GM12878 (cell line): Measurements from ENCODE around the gene ISCU. TPM values are rescaled to one million over a fixed set of nuclear protein-coding genes. Genes with fewer than 3 reads are reported as not detected.
A peak's percentile ranks its signal among the peaks of the same experiment; 100 is the strongest.

Source experiments
- ATF2 ChIP-seq: IDR thresholded peaks from 2 replicates; pipeline ENCODE4 v1.6.1; 2012; ENCODE audit warnings: low read length, inconsistent platforms
- ATF3 ChIP-seq: IDR thresholded peaks from 2 replicates; pipeline ENCODE4 v1.6.1; 2011; ENCODE audit warnings: low read depth, mild to moderate bottlenecking, low read length, moderate library complexity, borderline replicate concordance; ENCODE audit errors: extremely low read depth
- CBX5 ChIP-seq: sonication (generic); IDR thresholded peaks from 2 replicates; pipeline ENCODE4 v1.6.1; 2016; ENCODE audit warnings: low read depth, moderate library complexity, mild to moderate bottlenecking, inconsistent platforms
- CEBPB ChIP-seq, 2 experiments: fragments of 150-350 bp in 1 of 2; IDR thresholded peaks; 2 replicates each; pipeline ENCODE4 v1.6.1; 2012 to 2014; ENCODE audit warnings: low read depth in 2 of 2, low read length in 2 of 2, borderline replicate concordance in 1 of 2, inconsistent platforms in 1 of 2
- CTCF ChIP-seq, 3 experiments: IDR thresholded peaks in 2 of 3; conservative IDR thresholded peaks in 1 of 3; 2 replicates each; pipeline ENCODE4 v1.5.1; 2011; ENCODE audit warnings: low read depth in 3 of 3, low read length in 3 of 3, mild to moderate bottlenecking in 3 of 3, control low read depth in 2 of 3, moderate library complexity in 2 of 3, inconsistent platforms in 1 of 3, mixed read lengths in 1 of 3; ENCODE audit not compliant: control insufficient read depth in 2 of 3, insufficient read depth in 1 of 3; ENCODE audit errors: extremely low read depth in 1 of 3
- ELK1 ChIP-seq: IDR thresholded peaks from 2 replicates; pipeline ENCODE4 v1.6.1; 2012; ENCODE audit warnings: low read depth, low read length, improper control_type of control experiment
- FOXK2 ChIP-seq: fragments of 450-650 bp; IDR thresholded peaks from 2 replicates; pipeline ENCODE4 v1.6.1; 2017; ENCODE audit warnings: mild to moderate bottlenecking, moderate library complexity
- JUND ChIP-seq: IDR thresholded peaks from 2 replicates; pipeline ENCODE4 v1.6.1; 2012; ENCODE audit warnings: low read depth, mild to moderate bottlenecking, low read length, improper control_type of control experiment, moderate library complexity
- MEF2A ChIP-seq: IDR thresholded peaks from 2 replicates; pipeline ENCODE4 v1.6.1; 2011; ENCODE audit warnings: low read depth, mild to moderate bottlenecking, low read length, moderate library complexity; ENCODE audit not compliant: insufficient read depth
- PAX5 ChIP-seq: IDR thresholded peaks from 2 replicates; pipeline ENCODE4 v1.6.1; 2011; ENCODE audit warnings: low read depth, low read length, borderline replicate concordance
- SP1 ChIP-seq: IDR thresholded peaks from one replicate; pipeline ENCODE4 v1.6.1; 2011; ENCODE audit warnings: low read depth, low read length
- SPI1 ChIP-seq: IDR thresholded peaks from 2 replicates; pipeline ENCODE4 v1.6.1; 2011; ENCODE audit warnings: low read depth, mild to moderate bottlenecking, low read length, moderate library complexity, borderline replicate concordance; ENCODE audit not compliant: insufficient read depth
- STAT3 ChIP-seq: IDR thresholded peaks from 2 replicates; pipeline ENCODE4 v1.6.1; 2011; ENCODE audit warnings: low read depth, low read length, improper control_type of control experiment
- TBL1XR1 ChIP-seq: IDR thresholded peaks from 2 replicates; pipeline ENCODE4 v1.6.1; 2012; ENCODE audit warnings: low read depth, low read length, improper control_type of control experiment
- ZBTB4 ChIP-seq: fragments of 450-650 bp; formaldehyde crosslinking; IDR thresholded peaks from 2 replicates; pipeline ENCODE4 v1.4.0; 2022; ENCODE audit warnings: mild to moderate bottlenecking, moderate library complexity
- ZNF24 ChIP-seq: fragments of 450-650 bp; IDR thresholded peaks from 2 replicates; pipeline ENCODE4 v1.6.1; 2017; ENCODE audit warnings: antibody characterized with exemption, mild to moderate bottlenecking
- ZNF622 ChIP-seq: fragments of 450-650 bp; IDR thresholded peaks from 2 replicates; pipeline ENCODE4 v1.6.1; 2017; ENCODE audit warnings: mild to moderate bottlenecking, inconsistent platforms
- polyA plus RNA-seq, 11 experiments: library from polyadenylated mRNA; depleted of rRNA in 4 of 11; unstranded in 6 of 11; stranded (reverse) in 5 of 11; fragments of >200 nt; fragmentation: Nextera tagmentation in 4 of 11; fragmentation: Illumina TruSeq in 1 of 11; extraction: Ambion mirVana in 4 of 11; extraction: Trizol in 1 of 11; gene quantifications; 1 replicate in 1 of 11; 2 replicates in 10 of 11; pipeline versions ENCODE4 v1.2.1 to v1.2.3, GENCODE V29; 2011 to 2016; ENCODE audit warnings: inconsistent platforms in 2 of 11, missing spikeins in 2 of 11, low read depth in 1 of 11
- total RNA-seq, 4 experiments: library from RNA; depleted of rRNA in 3 of 4; stranded (reverse); fragments of >200 nt in 3 of 4; fragmentation: Illumina TruSeq in 1 of 4; extraction: Trizol in 1 of 4; gene quantifications; 2 replicates each; pipeline versions ENCODE4 v1.2.1 to v1.2.3, GENCODE V29; 2013 to 2021

Gene ISCU
- total and polyA plus RNA-seq, 10 of the 15 experiments (the other 5 are each of a cell fraction or from before 2014, with no cell fraction given) = 32.8 to 260 (median 127) TPM

- TF ChIP-seq ZNF24 (peak; percentile 70; the same call in 1 of the 2 replicates), ZBTB4 (CRISPR knock-in tag) (no peak), MEF2A (peak; percentile 75; the same call in 1 of the 2 replicates), PAX5 (peak; percentile 96), STAT3 (no peak), SPI1 (peak; percentile 82), ELK1 (no peak), CBX5 (0 out of 2 replicates have a peak, but pooled peaks have one; percentile 31), TBL1XR1 (peak; percentile 21; the same call in 1 of the 2 replicates), ATF2 (peak; percentile 96), JUND (no peak; the same call in 1 of the 2 replicates), CEBPB (IDR thresholded peaks at IDR 0.05; ENCODE audit: borderline replicate concordance in 1 of 2, low read depth in 2 of 2, low read length in 2 of 2) (no peak), CTCF (IDR thresholded peaks at IDR 0.05 in 2 of 3, conservative IDR thresholded peaks at IDR 0.05 in 1 of 3; ENCODE audit: control insufficient read depth in 2 of 3, extremely low read depth in 1 of 3, insufficient read depth in 1 of 3, low read depth in 3 of 3, low read length in 3 of 3) (no peak), FOXK2 (no peak), ZNF622 (no peak), SP1 (peak; percentile 83), ATF3 (peak; percentile 35; the same call in 1 of the 2 replicates)
Measured at GRCh38 chr12:108616941-108617858, 54.8 kb downstream of the ISCU start (continued).
